Colonic mucosa (tissue), 4 donors: Measurements from ENCODE around the gene CARNS1. TPM values are rescaled to one million over a fixed set of nuclear protein-coding genes. Genes with fewer than 3 reads are reported as not detected.

ENCODE experiments used
- DNase-seq: peaks from one replicate; pipeline ENCODE4 v3.0.0-alpha.2; 2020
- H3K27ac ChIP-seq: fragments of 200-600 bp; one replicate; pipeline ENCODE4 v1.8.0; 2021
- H3K27me3 ChIP-seq: fragments of 200-600 bp; one replicate; pipeline ENCODE4 v1.8.0; 2021
- H3K36me3 ChIP-seq: fragments of 200-600 bp; one replicate; pipeline ENCODE4 v1.8.0; 2021
- H3K4me1 ChIP-seq: fragments of 200-600 bp; one replicate; pipeline ENCODE4 v1.8.0; 2021; ENCODE audit warnings: mild to moderate bottlenecking
- H3K4me3 ChIP-seq: fragments of 200-600 bp; one replicate; pipeline ENCODE4 v1.8.0; 2021
- H3K9ac ChIP-seq, 2 donors: one replicate each; pipeline ENCODE4 v1.7.0; 2013; ENCODE audit warnings: control low read depth in 2 of 2, low read depth in 2 of 2, low read length in 2 of 2
- H3K9me3 ChIP-seq: fragments of 200-600 bp; one replicate; pipeline ENCODE4 v1.8.0; 2021
- intact Hi-C: fragments of 100-400 bp; cut with DNase I; formaldehyde crosslinking; loops from one replicate; pipeline ENCODE4 v1.14.1; 2022
- total RNA-seq, 2 donors: library from RNA; stranded (reverse); fragmentation: NEBNext Ultra II Directional in 1 of 2; extraction: Animal tissue kit (Norgen Biotek cat#: 25700) in 1 of 2; gene quantifications; one replicate each; pipeline ENCODE4 v1.2.1, GENCODE V29; 2021
- TF ChIP-seq, protein P1 (sequence below): fragments of 200-600 bp; IDR thresholded peaks from one replicate; pipeline ENCODE4 v1.8.0; 2022; ENCODE audit warnings: antibody characterized with exemption, mild to moderate bottlenecking
- donor health status: healthy.
- donor health status: DM: no; HTN: no; CAD: no.
- donor health status: DM: no; HTN: no; CAD: no.

The CARNS1 gene
- total RNA-seq, 2 donors from 2014 or later = 0.20 to 0.32 TPM

GRCh38 chr11:67375320-67376055, 40.0 kb upstream of the CARNS1 start:
- Histone ChIP-seq H3K36me3 (no peaks in the 10 kb centered on the region), H3K4me3 (no peak overlapping the region), H3K27me3 (no peaks in the 10 kb centered on the region), H3K27ac (no peak overlapping the region), H3K4me1 (peaks cover 19% of the 10 kb centered on the region), H3K9me3 (no peaks in the 10 kb centered on the region), H3K9ac (no peak overlapping the region)
- TF ChIP-seq, protein P1, sequence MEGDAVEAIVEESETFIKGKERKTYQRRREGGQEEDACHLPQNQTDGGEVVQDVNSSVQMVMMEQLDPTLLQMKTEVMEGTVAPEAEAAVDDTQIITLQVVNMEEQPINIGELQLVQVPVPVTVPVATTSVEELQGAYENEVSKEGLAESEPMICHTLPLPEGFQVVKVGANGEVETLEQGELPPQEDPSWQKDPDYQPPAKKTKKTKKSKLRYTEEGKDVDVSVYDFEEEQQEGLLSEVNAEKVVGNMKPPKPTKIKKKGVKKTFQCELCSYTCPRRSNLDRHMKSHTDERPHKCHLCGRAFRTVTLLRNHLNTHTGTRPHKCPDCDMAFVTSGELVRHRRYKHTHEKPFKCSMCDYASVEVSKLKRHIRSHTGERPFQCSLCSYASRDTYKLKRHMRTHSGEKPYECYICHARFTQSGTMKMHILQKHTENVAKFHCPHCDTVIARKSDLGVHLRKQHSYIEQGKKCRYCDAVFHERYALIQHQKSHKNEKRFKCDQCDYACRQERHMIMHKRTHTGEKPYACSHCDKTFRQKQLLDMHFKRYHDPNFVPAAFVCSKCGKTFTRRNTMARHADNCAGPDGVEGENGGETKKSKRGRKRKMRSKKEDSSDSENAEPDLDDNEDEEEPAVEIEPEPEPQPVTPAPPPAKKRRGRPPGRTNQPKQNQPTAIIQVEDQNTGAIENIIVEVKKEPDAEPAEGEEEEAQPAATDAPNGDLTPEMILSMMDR = no peak
- no peak for DNase-seq
- intact Hi-C loops = no loop called here

- Histone ChIP-seq H3K4me1 (peaks cover 19% of the 10 kb centered on the region), H3K9ac (no peak overlapping the region), H3K9me3 (no peaks in the 10 kb centered on the region), H3K4me3 (no peak overlapping the region), H3K27me3 (no peaks in the 10 kb centered on the region), H3K27ac (no peak overlapping the region), H3K36me3 (no peaks in the 10 kb centered on the region)
- intact Hi-C loops = no loop called here
- DNase-seq = no peak
- TF ChIP-seq, protein P1 = no peak
Measured at GRCh38 chr11:67376063-67376820, 39.2 kb upstream of the CARNS1 start.

- Histone ChIP-seq H3K9ac (no peak overlapping the region), H3K4me1 (peaks cover 10% of the 10 kb centered on the region), H3K36me3 (no peaks in the 10 kb centered on the region)
Measured at GRCh38 chr11:67376873-67377808, 38.3 kb upstream of the CARNS1 start.

DNA sequence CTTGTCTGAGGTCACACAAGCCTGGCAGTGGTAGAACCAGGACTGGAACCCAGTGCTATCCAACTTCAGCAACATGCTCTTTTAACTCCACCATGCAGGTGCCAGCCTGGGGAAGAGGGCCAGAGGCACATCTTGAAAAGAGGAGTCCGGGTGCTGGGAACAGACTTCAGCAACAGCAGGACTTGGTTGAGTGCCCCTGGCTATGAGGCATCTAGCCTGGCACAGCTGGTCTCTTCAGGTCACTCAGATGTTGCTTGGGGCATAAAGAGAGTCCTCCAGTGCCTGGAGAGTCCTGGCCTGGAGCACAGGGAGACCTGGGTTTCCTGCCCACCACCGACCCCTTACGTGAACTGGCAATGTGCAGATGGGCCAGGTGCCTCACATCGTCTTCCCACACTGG, 36.9 kb upstream of the CARNS1 start:
- Histone ChIP-seq H3K4me3 (no peak overlapping the region), H3K27me3 (no peaks in the 10 kb centered on the region), H3K27ac (no peak overlapping the region), H3K36me3 (no peaks in the 10 kb centered on the region), H3K4me1 (peaks cover 10% of the 10 kb centered on the region), H3K9me3 (no peaks in the 10 kb centered on the region), H3K9ac (no peak overlapping the region)
- intact Hi-C loops = no loop called here
- TF ChIP-seq, protein P1 = no peak
- no peak for DNase-seq

More at GRCh38 chr11:67376873-67377808, 38.3 kb upstream of the CARNS1 start:
- no peak overlapping the region for H3K27ac ChIP-seq
- DNase-seq = no peak
- H3K27me3 ChIP-seq = no peaks in the 10 kb centered on the region
- H3K9me3 ChIP-seq = no peaks in the 10 kb centered on the region
- TF ChIP-seq, protein P1 = no peak
- no peak overlapping the region for H3K4me3 ChIP-seq
- intact Hi-C loops = no loop called here
